GM23338 (cell line): Measurements from ENCODE around the gene TERB1.

Experiments
- CTCF ChIP-seq, 2 experiments: fragments of 200-600 bp in 1 of 2; sonication (generic) in 1 of 2; conservative IDR thresholded peaks; 2 replicates each; pipeline versions ENCODE4 v1.5.1 to v1.6.1; 2016 to 2017; ENCODE audit warnings: antibody characterized with exemption in 2 of 2, low read depth in 2 of 2, mild to moderate bottlenecking in 2 of 2, moderate library complexity in 1 of 2
- ETS1 ChIP-seq: IDR thresholded peaks from 2 replicates; pipeline ENCODE4 v1.6.1; 2016; ENCODE audit warnings: antibody characterized with exemption
- EZH2 ChIP-seq: fragments of 200-600 bp; sonication (generic); IDR thresholded peaks from one replicate; pipeline ENCODE4 v1.8.0; 2017; ENCODE audit warnings: antibody characterized with exemption, mild to moderate bottlenecking, low read depth; ENCODE audit not compliant: unreplicated experiment
- POLR2AphosphoS5 ChIP-seq: IDR thresholded peaks from 2 replicates; pipeline ENCODE4 v1.6.1; 2016; ENCODE audit warnings: antibody characterized with exemption, low read depth

- no peak for TF ChIP-seq CTCF (conservative IDR thresholded peaks at IDR 0.05; ENCODE audit: low read depth in 2 of 2)
- TF ChIP-seq EZH2: no peak
- no peak for TF ChIP-seq ETS1
- no peak for TF ChIP-seq POLR2AphosphoS5
These were observed 83.6 kb downstream of the TERB1 start for GRCh38 chr16:66717776-66718175.
